HFFc6 (cell line): ENCODE data around the gene TSSK3. TPM values are rescaled to one million over a fixed set of nuclear protein-coding genes. Genes with fewer than 3 reads are reported as not detected.
A peak's percentile ranks its signal among the peaks of the same experiment; 100 is the strongest.

Experiments used
- DNase-seq: peaks from one replicate; pipeline ENCODE4 v3.0.0-alpha.2; 2018
- H3K27ac Mint-ChIP-seq: 2 replicates; pipeline ENCODE4 v1.8.0; 2020; ENCODE audit warnings: mild to moderate bottlenecking, mixed read lengths
- H3K27me3 Mint-ChIP-seq: 2 replicates; pipeline ENCODE4 v1.8.0; 2021; ENCODE audit warnings: mild to moderate bottlenecking, moderate library complexity, mixed read lengths; ENCODE audit not compliant: insufficient read depth
- H3K36me3 Mint-ChIP-seq: 2 replicates; pipeline ENCODE4 v1.8.0; 2021; ENCODE audit warnings: low read depth, mixed read lengths
- H3K4me1 Mint-ChIP-seq: 2 replicates; pipeline ENCODE4 v1.8.0; 2020; ENCODE audit warnings: low read depth, mixed read lengths
- H3K4me3 Mint-ChIP-seq: 2 replicates; pipeline ENCODE4 v1.8.0; 2020; ENCODE audit warnings: mild to moderate bottlenecking, moderate library complexity, mixed read lengths
- H3K9me3 Mint-ChIP-seq: 2 replicates; pipeline ENCODE4 v1.8.0; 2020; ENCODE audit warnings: mild to moderate bottlenecking, mixed read lengths
- CTCF ChIP-seq: fragments of 200-600 bp; sonication (generic); IDR thresholded peaks from 2 replicates; pipeline ENCODE4 v1.5.0; 2021; ENCODE audit warnings: antibody characterized with exemption, mild to moderate bottlenecking
- total RNA-seq, 6 experiments: library from RNA; stranded (reverse); fragmentation: NEBNext Ultra II Directional; extraction: Animal tissue kit (Norgen Biotek cat#: 25700); gene quantifications; 2 replicates in 1 of 6; 3 replicates in 5 of 6; pipeline ENCODE4 v1.2.3, GENCODE V29; 2021

Gene TSSK3
- total RNA-seq, 6 experiments from 2014 or later, result 0.38 to 1.2 (median 0.72) TPM

DNA sequence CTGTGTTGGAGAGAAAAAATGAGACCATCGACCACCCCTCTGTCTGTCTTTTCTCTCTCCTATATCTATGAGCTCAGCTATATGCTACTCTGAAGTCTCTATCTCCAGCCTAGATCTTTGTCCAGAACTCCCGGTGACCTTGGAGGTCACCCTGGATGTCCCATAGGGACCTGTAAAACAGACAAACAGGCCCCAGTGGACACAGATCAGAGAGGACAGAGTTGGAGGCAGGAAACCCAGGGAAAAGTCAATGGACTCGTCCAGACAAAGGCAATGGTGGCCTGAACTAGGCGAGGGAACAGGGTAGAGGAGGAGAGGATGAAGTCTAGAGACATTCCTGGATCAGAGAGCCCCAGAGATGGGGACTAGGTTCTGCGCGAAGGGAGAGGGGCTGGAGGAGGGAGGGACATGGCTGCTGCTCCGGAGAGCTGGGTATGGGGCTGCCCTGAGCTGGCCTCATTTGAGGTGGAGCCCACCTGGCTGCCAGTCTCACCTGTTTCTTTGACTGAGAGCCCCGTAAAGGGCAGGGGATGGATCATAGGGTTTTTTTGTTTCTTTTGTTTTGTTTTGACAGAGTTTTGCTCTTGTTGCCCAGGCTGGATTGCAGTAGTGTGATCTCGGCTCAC is 15.7 kb upstream of the TSSK3 start:
- Mint-ChIP-seq H3K27ac (no peak overlapping the region), H3K36me3 (no peaks in the 10 kb centered on the region), H3K9me3 (no peaks in the 10 kb centered on the region), H3K27me3 (no peaks in the 10 kb centered on the region; the same call in 1 of the 2 replicates), H3K4me3 (no peak overlapping the region), H3K4me1 (peaks cover 26% of the 10 kb centered on the region)
- no peak for DNase-seq
- TF ChIP-seq CTCF, result no peak

DNA sequence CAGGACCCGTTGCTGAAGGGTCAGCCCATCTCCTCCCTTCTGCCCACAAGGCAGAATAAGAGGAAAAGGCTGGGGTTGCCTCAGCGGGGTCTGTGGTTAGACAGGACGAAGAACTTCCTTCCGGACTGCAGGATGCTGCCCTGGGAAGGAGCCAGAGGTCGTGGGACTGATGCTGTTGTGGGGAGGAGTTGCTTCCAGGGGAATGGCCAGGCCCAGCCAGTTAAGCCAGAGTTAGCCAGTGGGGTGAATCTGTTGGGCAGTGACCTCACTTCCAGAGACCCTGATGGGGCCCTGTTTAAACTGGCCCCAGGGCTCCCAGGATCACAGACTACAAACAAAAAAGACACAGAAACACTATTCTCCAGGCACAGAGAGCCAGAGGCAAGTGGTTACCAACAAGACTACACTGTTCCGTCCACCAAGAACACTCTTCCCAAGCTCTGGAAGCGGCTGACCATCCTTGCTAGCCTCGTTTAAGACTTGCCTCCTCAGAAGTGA is 13.1 kb upstream of the TSSK3 start:
- Mint-ChIP-seq H3K27me3 (peaks cover 4% of the 10 kb centered on the region; the same call in 1 of the 2 replicates), H3K36me3 (no peaks in the 10 kb centered on the region), H3K27ac (peak overlapping the region; percentile 82), H3K9me3 (no peaks in the 10 kb centered on the region), H3K4me1 (peaks cover 49% of the 10 kb centered on the region), H3K4me3 (peak overlapping the region; percentile 34; the same call in 1 of the 2 replicates)
- DNase-seq, result peak; percentile 62
- no peak for TF ChIP-seq CTCF

DNA sequence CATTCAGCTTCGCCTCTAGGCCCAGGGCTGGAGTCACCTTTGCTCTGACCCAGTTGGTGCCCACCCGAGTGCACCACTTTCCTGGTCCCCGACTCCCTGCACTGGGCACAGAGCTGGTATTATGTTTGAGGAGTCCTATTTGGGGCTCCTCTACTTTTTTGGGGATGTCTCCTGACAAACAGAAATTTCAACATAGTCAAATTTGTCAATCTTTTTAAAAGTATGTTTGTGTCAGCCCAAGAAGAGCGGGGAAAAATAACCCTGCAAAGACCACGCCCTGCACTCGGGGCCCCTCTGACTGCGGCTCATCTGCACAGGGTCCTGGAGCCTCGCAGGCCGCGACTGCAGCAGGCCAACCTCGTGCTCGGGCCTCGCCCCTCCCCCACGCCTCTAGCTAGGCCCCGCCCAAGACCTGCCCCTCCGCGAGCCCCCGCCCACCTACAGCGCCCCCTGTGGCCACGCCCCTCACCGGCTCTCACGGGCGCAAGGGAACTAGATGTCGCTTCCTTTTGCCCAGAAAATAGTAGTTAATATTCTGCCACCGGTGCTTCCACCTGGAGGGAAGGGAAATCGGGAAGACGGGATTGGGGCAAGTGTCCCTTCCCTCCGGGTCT is 11.4 kb upstream of the TSSK3 start:
- Mint-ChIP-seq H3K36me3 (0 out of 2 replicates have a peak, but pooled peaks cover 5% of the 10 kb centered on the region), H3K9me3 (no peaks in the 10 kb centered on the region), H3K27ac (peak overlapping the region; percentile 85), H3K4me1 (peaks cover 56% of the 10 kb centered on the region), H3K27me3 (peaks cover 4% of the 10 kb centered on the region; the same call in 1 of the 2 replicates), H3K4me3 (peak overlapping the region; percentile 87)
- TF ChIP-seq CTCF, result peak; percentile 82
- no peak for DNase-seq

DNA sequence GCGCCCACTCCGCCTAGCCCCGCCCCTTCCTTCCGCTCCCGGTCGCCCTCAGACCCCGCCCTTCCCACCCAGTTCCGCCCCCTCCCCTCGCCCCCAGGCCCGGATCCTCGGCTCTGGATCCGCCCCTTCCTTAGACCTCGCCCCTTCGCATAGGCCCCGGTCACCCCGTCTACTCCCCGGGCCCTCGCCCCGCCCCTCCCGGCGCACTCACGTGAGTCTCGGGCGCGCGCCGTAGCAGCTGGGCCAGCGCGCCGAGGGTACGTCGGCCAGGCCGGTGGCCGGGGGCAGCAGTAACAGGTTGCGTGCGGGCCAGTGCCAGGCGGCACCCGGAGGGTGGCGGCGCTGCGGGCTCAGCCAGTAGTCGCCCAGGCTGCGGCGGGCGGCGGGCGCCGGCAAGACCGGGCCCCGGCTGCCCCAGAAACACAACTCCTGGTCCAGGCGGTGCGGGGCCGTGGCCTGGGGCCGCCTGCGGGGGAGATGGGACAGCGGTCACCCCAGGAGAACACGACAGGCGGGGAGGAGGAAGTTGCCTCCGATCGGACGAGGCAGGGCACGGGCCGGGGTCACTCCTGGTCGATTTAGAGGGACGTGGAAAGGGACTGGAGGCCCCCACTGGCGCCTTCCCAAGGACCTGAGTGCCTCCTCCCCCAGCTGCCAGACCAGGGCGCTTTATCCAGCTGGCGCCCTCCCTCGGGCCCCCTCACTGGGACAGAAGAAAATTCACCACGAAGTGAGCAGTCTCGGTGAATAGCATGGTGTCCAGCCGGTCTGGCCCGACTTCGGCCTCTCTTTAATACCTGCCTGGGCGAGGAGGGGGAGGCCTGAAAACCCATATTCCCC is 10.7 kb upstream of the TSSK3 start:
- Mint-ChIP-seq H3K27me3 (peaks cover 4% of the 10 kb centered on the region; the same call in 1 of the 2 replicates), H3K27ac (peak overlapping the region; percentile 85), H3K4me3 (peak overlapping the region; percentile 87), H3K4me1 (peaks cover 56% of the 10 kb centered on the region), H3K36me3 (0 out of 2 replicates have a peak, but pooled peaks cover 5% of the 10 kb centered on the region), H3K9me3 (no peaks in the 10 kb centered on the region)
- no peak; the same call in 1 of the 2 replicates for TF ChIP-seq CTCF
- DNase-seq, result peak; percentile 76

GRCh38 chr1:32352239-32352745 is 10.0 kb upstream of the TSSK3 start:
- H3K36me3 Mint-ChIP-seq, result 0 out of 2 replicates have a peak, but pooled peaks cover 5% of the 10 kb centered on the region
- no peaks in the 10 kb centered on the region for H3K9me3 Mint-ChIP-seq
- peak overlapping the region; percentile 87 for H3K4me3 Mint-ChIP-seq
- H3K4me1 Mint-ChIP-seq, result peaks cover 56% of the 10 kb centered on the region
- no peak for DNase-seq
- peak overlapping the region; percentile 74 for H3K27ac Mint-ChIP-seq
- TF ChIP-seq CTCF, result no peak
- H3K27me3 Mint-ChIP-seq, result peaks cover 4% of the 10 kb centered on the region; the same call in 1 of the 2 replicates
